HG03558 (cell line): Measurements from ENCODE around the gene PTK7.
"Not testable (repeated sequence)": the region's sequence is repeated elsewhere in the genome, so short reads cannot be mapped to it uniquely, and the experiment has no call there.

Experiments
- ATAC-seq: cut with Tn5 transposase; IDR thresholded peaks from one replicate; pipeline ENCODE4 v1.9.1; 2021; ENCODE audit warnings: moderate number of reproducible peaks; ENCODE audit not compliant: unreplicated experiment; ENCODE audit errors: extremely low read depth

PTK7 gene

DNA sequence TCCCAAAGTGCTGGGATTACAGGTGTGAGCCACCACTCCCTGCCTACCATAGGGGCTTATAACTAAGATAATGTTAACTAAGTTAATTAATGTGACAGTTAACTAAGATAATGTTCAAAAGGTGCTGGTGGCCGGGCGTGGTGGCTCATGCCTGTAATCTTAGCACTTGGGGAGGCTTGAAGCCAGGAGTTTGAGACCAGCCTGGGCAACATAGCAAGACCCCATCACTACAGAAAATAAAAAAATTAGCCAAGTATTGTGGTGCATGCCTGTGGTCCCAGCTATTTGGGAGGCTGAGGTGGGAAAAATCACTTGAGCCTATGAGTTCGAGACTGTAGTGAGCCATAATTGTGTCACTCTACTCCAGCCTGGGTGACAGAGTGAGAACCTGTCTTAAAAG, 62.2 kb downstream of the PTK7 start:
- no peak for ATAC-seq

DNA sequence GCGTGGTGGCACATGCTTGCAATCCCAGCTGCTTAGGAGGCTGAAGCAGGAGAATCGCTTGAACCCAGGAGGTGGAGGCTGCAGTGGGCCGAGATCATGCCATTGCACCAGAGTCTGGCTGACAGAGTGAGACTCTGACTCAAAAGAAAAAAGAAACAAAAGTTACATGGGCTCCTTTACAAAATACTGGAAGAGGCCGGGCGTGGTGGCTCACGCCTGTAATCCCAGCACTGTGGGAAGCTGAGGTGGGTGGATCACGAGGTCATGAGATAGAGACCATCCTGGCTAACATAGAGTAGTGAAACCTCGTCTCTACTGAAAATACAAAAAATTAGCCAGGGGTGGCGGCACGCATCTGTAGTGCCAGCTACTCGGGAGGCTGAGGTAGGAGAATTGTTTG, 63.9 kb downstream of the PTK7 start:
- not testable (repeated sequence) for ATAC-seq

DNA sequence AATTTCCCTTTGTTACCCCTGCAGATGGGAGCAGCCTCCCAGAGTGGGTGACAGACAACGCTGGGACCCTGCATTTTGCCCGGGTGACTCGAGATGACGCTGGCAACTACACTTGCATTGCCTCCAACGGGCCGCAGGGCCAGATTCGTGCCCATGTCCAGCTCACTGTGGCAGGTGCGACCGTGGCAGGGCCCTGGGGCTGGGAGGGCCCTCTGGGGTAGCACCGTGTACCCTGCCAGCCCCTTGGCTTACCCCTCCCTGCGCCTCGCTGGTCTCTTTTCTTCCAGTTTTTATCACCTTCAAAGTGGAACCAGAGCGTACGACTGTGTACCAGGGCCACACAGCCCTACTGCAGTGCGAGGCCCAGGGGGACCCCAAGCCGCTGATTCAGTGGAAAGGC, 65.5 kb downstream of the PTK7 start:
- ATAC-seq, result no peak

DNA sequence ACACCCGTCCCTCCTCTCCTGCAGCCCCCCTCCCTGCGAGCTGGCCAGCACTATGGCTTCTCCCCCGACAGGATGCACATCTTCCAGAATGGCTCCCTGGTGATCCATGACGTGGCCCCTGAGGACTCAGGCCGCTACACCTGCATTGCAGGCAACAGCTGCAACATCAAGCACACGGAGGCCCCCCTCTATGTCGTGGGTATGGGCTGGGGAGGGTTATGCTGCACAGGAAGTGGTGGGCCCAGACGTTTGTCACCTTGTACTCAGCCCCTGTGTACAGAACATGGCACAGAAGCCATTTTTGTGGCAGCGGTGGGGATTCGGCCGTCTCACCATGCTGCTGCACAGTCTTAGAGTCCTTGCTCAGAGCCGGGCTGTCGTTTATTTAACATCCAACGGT, 66.0 kb downstream of the PTK7 start:
- no peak for ATAC-seq

DNA sequence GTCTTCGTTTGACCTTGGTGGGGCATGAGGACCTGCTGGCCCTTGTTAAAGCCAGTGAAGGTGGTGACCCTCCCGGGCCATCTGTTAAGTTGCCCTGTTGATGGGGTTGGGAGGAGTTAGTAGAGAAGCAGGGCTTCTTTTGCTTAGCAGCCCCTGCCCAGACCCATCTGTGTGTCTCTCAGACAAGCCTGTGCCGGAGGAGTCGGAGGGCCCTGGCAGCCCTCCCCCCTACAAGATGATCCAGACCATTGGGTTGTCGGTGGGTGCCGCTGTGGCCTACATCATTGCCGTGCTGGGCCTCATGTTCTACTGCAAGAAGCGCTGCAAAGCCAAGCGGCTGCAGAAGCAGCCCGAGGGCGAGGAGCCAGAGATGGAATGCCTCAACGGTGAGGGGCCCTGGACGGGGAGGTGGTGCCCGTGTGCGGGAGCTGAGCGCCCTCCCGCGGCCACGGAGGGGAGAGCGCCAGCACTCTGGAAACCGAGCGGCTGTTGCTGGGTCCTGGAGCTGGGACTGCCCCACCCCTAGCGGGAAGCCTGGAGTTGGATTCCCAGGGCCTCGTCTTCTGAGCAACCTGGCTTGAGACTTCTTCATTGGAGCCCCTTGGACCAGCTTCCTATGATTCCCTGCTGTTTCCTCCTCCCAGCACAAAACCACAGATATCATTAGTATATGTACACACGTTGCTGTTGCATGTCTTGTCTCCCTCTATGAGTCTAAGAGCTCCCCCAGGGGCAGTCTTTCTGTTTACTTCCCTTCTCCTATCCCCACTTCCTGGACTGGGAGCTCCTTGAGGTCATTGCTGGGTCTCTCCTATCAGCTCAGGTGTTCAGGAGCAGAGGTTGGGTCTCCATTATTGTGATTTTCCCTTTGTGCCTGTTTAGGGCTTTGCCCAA, 67.4 kb downstream of the PTK7 start:
- no peak for ATAC-seq

DNA sequence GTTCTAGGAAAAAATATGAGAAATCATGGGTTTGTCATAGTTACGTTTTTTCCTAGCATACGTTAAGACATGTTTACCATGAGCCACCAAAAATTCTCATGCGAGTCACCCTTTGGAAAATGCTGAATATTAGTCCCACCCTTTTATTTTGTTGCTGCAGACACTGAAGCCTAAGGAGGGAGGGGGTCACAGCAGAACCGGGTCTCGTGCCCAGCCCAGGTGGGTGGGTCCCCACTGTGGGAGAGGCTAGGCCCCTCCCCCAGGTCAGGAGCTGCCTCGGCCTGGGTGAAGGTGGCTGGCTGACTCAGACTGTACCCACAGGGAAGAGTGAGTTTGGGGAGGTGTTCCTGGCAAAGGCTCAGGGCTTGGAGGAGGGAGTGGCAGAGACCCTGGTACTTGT, 68.8 kb downstream of the PTK7 start:
- no peak for ATAC-seq

DNA sequence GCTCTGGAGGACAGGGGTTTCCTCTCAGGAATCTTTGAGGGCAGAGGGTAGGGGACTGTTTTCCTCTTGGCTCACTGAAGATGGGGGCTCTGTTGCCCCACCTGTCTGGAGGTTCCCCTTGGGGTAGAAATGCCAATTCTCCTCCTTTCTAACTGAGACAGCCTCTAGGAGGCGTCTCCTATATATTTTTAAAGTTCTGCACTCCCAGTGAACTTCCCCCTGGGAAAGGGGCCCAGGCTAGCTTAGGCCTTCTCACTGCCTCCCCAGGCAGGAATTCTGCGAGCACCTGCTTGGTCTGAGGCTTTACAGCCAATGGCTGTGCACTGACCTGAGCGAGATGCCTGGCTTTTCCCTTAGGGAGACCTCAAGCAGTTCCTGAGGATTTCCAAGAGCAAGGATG, 70.1 kb downstream of the PTK7 start:
- ATAC-seq, result no peak

DNA sequence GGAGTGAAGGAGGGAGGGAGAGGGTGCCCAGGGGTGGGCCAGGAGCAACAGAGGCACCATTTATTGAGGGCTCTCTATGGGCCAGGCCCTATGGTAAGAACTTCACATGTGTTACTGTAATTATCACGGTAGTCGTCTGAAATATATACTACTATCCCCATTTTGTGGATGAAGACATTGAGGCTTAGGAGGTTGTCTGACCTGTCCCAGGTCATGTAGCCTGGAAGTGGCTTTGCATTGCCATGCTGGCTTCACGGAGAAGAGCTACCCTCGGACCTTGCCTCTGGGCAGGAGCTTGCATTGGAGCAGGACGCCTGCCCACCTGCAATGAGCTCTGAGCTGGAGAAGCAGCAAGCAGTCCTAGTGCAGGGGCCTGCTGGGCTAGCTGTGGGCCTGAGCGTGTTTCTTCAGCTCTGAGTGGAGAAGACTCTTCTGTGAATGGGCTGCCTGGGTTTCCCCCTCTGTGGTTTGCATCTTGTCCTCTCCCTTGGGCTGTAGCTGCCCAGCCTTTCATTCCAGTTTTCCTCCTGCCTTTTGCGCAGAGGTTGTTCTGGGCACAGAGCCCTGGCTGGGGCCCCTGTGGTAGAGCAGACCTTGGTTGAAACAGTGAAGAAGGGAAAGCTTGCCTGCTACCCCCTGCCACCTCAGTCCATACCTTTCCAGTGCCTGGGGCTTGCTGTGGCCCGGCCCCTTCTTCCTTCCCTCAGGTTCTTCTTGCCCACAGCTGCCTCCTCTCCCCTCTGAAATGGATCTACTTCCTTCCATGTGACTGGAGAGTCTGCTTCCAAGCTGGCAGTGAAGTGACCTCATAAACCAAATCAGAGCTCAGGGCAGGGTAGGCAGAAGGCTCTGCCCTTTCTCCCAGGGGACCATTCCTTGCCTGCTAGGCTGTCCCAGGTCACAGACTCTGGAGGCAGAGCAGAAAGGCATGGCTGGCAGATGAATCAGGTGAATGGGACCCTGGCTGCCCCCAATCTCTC, 70.9 kb downstream of the PTK7 start:
- no peak for ATAC-seq

DNA sequence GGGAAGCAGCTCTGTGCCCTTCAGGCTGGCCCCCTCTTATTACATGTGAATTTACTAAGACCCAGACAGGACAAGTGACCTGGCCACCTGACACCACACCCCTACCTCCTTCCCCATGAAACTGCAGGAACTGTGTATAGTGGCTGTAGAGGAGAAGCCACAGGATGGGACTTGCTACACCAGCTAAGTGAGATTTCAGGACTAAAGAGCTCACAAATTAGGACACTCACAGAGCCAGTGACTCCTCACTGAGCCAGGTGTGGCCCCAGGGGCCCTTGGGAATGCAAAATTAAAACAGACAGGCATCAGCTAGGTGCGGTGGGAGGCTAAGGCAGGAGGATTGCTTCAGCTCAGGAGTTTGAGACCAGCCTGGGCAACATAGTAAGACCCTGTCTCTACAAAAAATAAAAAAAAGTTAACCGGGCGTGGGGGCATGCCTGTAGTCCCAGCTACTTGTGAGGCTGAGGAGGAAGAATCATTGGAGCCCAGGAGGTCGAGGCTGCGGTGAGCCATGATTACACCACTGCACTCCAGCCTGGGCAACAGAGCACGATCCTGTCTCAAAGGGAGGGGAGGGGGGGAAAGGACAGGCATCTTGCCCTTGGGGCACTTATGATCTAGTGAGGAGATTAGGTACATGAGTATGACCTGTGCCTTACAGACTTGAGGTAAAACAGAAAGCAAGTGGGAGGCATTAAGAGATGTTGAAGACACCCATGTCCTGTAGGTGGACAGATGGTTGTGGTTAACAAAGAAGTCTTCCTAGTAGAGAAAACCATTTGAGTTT, 71.8 kb downstream of the PTK7 start:
- ATAC-seq, result no peak

DNA sequence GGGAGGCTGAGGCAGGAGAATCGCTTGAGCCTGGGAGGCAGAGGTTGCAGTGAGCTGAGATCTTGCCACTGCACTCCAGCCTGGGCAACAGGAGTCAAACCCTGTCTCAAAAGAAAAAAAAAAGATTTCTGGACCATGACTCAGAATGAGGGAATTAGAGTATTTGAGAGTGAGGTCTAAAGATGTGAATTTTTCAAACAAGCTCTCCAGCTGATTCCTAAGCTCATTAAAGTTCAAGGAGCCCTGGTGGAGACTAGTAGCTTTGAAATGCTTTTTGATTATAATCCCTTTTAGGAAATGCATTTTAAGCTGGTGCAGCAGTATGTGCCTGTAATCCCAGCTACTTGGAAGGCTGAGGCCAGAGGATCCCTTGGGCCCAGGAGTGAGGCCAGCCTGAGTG, 73.2 kb downstream of the PTK7 start:
- no peak for ATAC-seq

DNA sequence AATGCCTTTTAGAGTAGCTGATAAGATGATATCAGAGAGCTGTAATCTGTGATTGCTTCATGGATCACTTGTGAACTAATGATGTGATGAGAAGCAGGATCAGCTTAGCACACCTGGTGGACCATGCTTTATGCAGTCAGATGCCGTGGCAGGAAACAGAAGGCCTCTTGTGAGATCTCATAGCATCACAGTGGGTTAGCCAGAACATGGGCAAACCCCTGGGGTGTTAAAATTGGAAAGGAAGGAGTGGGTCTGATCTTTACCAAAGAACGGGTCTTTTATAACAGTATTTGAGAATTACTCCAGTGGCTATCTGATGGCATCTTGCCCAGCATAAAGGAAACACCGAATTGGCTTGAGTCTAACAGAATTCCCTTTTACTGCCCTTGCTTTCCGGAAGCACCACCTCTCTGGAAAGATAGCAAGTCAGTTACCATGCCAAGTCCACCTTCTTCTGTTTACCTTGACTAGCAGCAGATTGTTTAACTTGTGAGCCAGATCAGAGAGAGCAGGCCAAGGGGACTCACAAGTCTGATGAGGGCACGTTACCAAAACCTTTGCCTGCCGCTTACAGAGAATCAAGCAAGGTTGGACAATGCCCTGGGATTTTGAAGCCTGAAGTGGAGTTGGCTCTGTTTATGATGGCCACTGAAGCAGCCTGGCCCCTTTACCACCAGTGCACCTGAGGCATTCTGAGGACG, 74.1 kb downstream of the PTK7 start:
- no peak for ATAC-seq

DNA sequence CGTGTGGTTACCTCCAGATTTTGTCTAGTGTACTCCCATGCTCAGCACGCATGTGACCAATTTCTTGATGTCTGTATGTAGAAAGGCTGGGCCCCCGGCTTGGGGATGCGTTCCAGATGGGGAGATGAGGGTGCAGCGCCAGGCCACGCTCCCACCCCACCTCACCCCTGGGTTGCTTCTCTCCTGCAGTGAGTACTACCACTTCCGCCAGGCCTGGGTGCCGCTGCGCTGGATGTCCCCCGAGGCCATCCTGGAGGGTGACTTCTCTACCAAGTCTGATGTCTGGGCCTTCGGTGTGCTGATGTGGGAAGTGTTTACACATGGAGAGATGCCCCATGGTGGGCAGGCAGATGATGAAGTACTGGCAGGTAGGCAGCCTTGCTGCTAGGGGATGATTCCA, 83.5 kb downstream of the PTK7 start:
- ATAC-seq, result no peak

DNA sequence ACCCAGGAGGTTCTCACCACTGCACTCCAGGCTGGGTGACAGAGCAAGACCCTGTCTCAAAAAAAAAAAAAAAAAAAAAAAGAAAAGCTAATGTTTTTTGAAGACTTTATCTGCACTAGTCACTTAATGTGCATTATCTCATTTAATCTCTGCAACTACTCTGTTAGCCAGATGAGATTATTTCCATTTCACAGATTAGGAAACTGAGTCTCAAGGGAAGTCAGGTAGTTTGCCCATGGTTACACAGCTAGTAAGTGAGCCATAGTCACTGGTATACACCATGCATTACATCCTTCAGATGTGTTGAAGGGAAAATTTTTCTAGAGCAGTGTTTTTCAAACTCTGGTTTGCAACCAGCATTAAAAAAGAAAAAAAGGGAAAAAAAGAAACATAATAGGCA, 87.8 kb downstream of the PTK7 start:
- no peak for ATAC-seq

DNA sequence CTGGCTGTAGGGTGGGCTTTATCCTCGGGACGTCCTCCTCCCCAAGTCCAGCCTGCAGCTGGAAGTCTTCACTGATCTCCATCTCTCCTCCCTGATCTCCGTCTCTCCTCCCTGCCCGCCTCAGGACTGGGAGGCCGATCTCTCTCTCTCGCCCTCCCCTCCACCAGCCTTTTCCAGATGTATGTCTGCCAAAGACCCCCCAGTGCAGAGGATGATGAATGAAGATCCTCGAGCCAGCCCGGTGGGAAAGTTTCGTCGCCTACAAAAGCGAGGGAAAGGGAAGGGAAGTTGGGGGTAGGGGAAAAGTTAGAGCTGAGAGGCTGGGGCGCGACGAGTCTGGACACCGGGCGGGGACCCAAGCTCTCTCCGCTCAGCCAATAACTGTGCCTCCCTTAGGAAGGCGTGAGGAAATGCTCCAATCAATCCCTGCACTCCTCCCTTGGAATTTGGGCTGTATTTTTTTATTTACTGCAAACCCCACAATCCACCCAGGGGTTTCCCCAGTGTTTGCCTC, 94.4 kb downstream of the PTK7 start:
- no peak for ATAC-seq

DNA sequence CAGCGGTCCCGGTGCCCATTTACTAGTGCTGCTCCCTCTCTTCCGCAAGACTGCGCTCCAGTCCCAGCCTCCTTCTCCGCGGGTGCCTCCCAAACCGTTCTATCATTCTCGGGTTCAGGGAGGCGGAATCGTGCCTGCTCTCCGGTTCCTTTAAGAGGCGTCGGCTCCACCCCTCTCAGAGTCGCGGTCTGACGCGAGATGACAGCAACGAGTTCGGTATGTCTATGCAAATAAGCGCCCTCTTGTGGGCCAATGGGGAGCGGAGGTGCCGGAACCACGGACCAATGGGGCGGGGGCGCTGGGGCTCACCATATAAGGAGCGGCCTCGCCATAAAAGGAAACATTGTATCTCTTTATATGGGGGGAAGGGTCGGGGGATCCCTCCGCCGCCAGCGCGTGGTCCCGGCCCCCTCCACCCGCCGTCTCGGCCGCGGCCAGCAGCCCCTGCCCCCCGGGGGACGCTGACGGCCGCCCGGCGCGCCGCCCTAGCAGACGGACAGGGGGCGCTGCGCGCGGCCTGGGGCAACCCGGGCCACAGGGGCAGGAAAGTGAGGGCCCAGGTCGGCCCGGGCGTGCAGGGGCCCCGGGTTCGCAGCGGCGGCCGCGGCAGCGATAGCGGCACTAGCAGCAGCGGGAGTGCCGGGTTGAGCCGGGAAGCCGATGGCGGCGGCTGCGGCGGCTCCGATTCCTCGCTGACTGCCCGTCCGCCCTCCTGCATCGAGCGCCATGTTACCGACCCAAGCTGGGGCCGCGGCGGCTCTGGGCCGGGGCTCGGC, 95.0 kb downstream of the PTK7 start, which contains the start of gene SRF:
SRF (plus strand) TSS at position 339 of the 776 bp plus-strand sequence; CDS start at position 727, 388 bp downstream.
- ATAC-seq, result peak; percentile 30

DNA sequence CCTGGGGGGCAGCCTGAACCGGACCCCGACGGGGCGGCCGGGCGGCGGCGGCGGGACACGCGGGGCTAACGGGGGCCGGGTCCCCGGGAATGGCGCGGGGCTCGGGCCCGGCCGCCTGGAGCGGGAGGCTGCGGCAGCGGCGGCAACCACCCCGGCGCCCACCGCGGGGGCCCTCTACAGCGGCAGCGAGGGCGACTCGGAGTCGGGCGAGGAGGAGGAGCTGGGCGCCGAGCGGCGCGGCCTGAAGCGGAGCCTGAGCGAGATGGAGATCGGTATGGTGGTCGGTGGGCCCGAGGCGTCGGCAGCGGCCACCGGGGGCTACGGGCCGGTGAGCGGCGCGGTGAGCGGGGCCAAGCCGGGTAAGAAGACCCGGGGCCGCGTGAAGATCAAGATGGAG, 95.6 kb downstream of the PTK7 start:
- ATAC-seq, result no peak

DNA sequence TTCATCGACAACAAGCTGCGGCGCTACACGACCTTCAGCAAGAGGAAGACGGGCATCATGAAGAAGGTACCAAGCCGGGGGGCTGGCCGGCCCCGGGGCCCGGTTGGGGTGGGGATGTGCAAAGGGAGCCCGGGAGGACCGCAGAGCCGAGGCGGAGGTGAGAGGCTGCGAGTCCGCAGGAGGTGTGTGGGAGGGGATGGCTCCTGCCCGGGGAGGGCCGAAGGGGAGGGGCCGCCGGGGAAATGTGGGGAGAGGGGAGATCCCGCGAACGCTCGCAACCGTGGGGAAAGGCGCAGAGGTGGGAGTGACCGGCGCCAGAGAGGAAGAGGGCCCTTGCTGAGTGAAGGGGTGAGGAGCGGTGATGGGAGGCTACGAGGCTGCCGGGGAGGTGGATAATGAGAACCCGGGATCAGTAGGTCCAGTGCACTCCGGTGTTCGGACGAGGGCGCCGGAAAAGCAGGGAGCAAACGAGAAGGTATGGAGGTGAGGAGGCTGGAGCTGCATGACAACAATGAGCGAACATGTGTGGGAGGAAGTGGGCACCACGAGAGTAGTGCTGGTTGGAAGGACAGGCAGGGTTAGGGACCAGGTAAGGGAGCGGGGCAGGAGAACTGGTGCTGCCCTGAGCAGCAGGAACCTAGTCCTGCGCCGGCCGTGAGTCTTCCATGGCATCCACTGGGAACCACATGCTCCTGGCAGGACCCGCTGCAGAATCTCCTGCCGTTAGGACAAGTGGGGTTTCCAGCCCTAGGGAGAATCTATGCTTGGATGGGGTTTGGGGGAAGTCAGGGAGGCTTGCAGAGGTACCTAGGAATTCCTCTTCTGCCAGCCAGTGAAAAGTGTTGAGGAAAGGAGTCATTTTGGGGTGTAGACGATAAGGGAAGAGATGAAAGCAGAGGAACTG, 96.2 kb downstream of the PTK7 start:
- no peak for ATAC-seq
